ENCODE measurements around the gene FAAP20.

DNA sequence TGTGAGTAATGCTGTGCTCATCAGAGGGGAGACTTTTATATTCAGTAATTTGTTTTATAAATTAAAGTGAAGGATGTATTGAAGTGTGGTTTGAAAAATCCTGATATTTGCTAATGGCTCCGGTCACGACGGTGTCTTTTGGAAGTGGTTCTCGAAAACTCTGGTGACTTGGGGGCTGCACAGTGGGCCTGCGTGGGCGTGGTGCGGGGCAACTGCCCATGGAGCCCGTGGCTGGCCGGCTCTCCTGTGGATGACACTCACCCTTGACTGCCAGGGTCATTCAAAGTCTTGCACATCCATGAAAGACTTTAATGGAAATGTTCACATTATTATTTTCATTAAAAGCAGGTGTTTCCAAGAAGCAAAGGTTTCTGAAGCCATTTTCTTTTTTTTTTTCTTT, 7.7 kb downstream of the FAAP20 start:
- no peak for TF ChIP-seq POLR2AphosphoS5 (IDR thresholded peaks at IDR 0.05)
- TF ChIP-seq, protein P1, sequence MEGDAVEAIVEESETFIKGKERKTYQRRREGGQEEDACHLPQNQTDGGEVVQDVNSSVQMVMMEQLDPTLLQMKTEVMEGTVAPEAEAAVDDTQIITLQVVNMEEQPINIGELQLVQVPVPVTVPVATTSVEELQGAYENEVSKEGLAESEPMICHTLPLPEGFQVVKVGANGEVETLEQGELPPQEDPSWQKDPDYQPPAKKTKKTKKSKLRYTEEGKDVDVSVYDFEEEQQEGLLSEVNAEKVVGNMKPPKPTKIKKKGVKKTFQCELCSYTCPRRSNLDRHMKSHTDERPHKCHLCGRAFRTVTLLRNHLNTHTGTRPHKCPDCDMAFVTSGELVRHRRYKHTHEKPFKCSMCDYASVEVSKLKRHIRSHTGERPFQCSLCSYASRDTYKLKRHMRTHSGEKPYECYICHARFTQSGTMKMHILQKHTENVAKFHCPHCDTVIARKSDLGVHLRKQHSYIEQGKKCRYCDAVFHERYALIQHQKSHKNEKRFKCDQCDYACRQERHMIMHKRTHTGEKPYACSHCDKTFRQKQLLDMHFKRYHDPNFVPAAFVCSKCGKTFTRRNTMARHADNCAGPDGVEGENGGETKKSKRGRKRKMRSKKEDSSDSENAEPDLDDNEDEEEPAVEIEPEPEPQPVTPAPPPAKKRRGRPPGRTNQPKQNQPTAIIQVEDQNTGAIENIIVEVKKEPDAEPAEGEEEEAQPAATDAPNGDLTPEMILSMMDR (IDR thresholded peaks at IDR 0.05; ENCODE audit: poor library complexity, severe bottlenecking) = no peak
- no peak for TF ChIP-seq TAF1 (IDR thresholded peaks at IDR 0.05; ENCODE audit: low read depth)
- no peak for TF ChIP-seq SMC3 (conservative IDR thresholded peaks at IDR 0.05; ENCODE audit: poor library complexity)
